ENCODE measurements around the gene SMG6. TPM values are rescaled to one million over a fixed set of nuclear protein-coding genes. Genes with fewer than 3 reads are reported as not detected.

The SMG6 gene
- total and polyA plus RNA-seq, 2 of the 13 experiments (the other 11 are each of a cell fraction or from before 2014, with no cell fraction given): 4.6 to 14.6 TPM

GRCh38 chr17:2016494-2016893 is 287.1 kb downstream of the SMG6 start (continued):
- TF ChIP-seq DZIP1 (CRISPR knock-in tag; IDR thresholded peaks at IDR 0.05) (no peak), ZSCAN29 (CRISPR knock-in tag; conservative IDR thresholded peaks at IDR 0.05) (no peak), NCOA1 (CRISPR knock-in tag; IDR thresholded peaks at IDR 0.05) (no peak), ZNF17 (CRISPR knock-in tag; IDR thresholded peaks at IDR 0.05) (no peak), ZNF234 (CRISPR knock-in tag; conservative IDR thresholded peaks at IDR 0.05) (no peak), ZFP91 (CRISPR knock-in tag; IDR thresholded peaks at IDR 0.05; ENCODE audit: borderline replicate concordance) (no peak), ZFP90 (CRISPR knock-in tag; IDR thresholded peaks at IDR 0.05; ENCODE audit: borderline replicate concordance) (no peak), CEBPB (IDR thresholded peaks at IDR 0.05; ENCODE audit: borderline replicate concordance, low read depth, low read length) (no peak), PAWR (CRISPR knock-in tag; IDR thresholded peaks at IDR 0.05; ENCODE audit: borderline replicate concordance) (no peak), ZNF644 (CRISPR knock-in tag; IDR thresholded peaks at IDR 0.05; ENCODE audit: low read depth) (no peak), ZNF777 (CRISPR knock-in tag; IDR thresholded peaks at IDR 0.05) (no peak), ZNF329 (CRISPR knock-in tag; IDR thresholded peaks at IDR 0.05; ENCODE audit: low read depth) (no peak), SIX4 (CRISPR knock-in tag; IDR thresholded peaks at IDR 0.05) (no peak)

Data from HepG2 (cell line).